Measurements from ENCODE around the gene PMEPA1.
A peak's percentile ranks its signal among the peaks of the same experiment; 100 is the strongest.
"Not testable (repeated sequence)": the region's sequence is repeated elsewhere in the genome, so short reads cannot be mapped to it uniquely, and the experiment has no call there.

Gene PMEPA1

DNA sequence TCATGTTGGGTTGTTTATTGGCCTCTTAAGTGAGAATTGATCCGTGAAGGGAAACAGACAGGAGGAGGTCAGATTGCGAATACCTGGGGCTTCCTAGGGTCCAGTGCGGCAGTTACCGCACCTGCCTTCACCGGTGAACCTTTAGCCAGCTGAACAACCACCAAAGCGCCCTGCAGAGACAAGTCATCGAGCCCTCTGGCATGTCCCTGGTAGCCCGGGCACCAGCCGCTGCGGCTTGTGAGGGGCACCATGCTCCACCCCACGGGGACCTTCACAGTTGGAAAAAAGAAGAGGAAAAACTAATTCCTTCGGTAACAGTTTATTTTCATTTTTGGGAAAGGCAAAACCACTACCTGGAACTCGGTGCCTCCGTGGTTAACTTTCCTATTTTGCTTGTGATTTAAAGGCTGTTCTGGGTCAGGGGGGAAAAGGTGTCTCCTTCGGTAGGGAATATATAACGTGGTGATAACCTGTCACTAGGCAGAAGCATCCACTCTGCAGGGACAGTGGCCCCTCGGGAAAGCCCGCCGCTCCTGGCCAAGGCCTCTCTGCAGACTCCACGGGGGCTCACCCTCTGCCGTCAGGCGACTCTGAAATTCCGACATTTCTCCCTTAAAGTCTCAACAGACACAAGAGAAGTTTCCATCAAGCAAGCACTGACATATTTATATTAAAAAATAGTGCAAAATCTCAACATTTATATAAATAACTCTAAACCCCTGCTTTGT lies 58.9 kb downstream of the PMEPA1 start:
- no peak for DNase-seq (ENCODE audit: low read depth in 3 of 3)

GRCh38 chr20:57650266-57650665 lies 59.5 kb downstream of the PMEPA1 start:
- no peak for DNase-seq (ENCODE audit: low read depth in 3 of 3)

DNA sequence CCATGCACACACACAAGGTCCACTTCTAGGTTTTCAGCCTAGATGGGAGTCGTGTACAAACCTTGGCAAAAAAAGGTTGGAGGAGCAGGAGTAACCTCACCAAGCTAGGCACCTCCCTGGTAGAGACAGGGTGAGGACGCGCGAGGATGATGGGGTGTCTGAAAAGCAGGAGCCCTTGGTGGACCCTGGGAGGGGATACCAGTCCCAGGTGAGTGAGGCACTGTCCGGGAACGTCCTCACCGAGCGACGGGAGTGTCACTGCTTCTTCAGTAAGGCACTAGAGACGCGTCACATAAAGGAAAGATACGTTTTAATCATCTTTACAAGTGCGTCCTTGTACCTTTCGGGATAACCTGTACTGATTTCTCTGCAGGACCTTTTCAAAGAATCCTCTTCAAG lies 60.2 kb downstream of the PMEPA1 start:
- no peak for DNase-seq (ENCODE audit: low read depth in 3 of 3)

- DNase-seq (ENCODE audit: low read depth in 3 of 3) = no peak
Observed at GRCh38 chr20:57648878-57649616, 60.8 kb downstream of the PMEPA1 start.

DNA sequence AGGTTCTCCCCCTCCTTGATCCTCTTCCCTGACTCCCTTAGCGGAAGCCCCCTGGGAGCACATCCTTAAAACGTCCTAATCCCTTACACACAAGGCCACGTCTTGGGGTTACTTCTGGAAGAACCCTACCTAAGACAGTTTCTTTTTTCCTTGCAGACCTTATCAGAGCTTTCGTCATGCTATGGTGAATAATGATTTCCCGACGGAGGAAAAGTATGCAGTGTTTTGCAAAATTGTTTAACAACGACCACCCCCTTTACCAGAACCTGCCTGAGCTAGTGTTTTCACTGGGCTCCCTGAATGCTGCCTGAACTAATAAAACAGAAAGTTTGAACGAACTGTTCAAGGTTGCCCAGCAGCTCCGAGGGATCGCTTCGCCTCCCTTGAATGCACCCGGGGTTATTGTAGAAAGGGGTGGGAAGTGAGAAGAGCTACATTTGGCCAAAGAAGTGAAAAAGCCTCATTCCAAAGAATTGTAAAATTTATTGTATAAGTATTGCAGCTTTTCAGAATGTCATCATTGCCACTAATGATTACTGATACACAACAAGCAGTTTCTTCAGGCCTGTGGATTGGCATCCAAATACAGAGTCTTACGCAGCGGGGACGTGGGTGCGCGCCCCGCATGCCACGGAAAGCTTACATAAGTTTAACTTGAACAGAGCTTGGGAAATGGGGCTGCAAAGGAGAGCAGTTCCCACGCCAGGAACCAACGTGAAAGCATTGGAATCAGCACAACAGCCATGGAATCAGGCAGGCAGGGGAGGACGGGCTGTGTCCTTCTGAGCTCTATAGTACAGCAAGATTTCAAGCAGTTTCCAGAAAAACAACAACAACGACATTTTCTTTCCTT lies 61.7 kb downstream of the PMEPA1 start:
- DNase-seq (ENCODE audit: low read depth in 3 of 3) = no peak

DNA sequence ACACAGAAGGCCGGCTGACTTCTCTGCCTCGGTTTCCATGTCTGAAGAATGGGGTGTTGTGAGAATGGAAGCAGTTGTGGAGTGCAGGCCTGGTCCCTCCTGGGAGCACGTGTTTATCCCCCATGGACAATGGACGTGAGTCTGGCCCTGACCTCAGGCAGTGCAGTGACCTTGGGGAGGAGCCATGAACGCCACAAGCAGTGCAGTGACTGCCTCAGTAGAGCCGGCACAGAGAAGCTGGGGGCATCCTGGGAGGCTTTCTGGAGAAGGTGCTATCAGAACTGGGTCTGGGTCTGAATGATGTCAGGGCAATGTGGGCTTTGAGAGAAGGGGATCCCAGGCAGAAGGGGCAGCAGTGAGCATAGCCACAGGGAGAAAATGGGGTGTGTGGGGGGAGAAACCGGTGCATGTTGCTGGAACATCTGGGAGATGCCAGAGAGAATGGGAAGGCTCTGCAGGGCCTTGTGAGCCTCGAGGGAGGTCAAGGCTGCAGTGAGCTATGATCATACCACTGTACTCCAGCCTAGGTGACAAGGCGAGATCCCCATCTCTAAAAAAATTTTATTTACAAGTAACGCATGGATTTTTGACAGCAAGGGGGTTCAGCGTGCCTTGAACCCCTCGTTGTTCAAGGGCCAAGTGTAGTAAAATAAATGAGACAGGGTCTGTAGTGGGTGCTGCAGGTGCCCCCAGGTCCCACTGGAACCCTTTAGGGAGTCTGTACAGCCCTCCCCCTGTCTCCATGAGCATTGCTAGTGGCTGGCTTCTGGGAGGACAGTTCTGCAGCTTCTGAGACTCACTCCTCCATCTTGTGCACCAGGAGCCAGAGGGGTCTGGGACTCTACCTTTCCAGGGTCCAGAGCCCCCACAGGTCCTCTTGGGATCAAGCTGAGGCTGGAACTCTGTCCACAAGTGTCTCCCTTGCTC lies 62.5 kb downstream of the PMEPA1 start:
- no peak for DNase-seq (ENCODE audit: low read depth in 3 of 3)

DNA sequence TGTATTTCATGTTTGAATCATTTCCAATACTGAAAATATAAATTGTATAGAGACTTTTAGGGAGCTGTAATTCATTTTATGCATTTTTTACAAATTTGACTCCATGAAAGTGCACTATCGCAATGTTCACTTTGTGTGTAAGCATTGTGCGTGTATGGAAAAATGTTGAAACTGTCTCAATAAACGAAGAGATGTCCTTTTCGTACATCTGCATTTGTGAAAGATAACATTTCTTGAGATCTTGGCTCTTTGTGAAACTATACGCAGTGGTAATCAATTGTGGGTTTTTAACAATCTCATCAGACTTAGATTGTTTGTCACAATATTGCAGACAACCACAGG lies 70.9 kb downstream of the PMEPA1 start:
- DNase-seq (ENCODE audit: low read depth in 3 of 3) = no peak

DNA sequence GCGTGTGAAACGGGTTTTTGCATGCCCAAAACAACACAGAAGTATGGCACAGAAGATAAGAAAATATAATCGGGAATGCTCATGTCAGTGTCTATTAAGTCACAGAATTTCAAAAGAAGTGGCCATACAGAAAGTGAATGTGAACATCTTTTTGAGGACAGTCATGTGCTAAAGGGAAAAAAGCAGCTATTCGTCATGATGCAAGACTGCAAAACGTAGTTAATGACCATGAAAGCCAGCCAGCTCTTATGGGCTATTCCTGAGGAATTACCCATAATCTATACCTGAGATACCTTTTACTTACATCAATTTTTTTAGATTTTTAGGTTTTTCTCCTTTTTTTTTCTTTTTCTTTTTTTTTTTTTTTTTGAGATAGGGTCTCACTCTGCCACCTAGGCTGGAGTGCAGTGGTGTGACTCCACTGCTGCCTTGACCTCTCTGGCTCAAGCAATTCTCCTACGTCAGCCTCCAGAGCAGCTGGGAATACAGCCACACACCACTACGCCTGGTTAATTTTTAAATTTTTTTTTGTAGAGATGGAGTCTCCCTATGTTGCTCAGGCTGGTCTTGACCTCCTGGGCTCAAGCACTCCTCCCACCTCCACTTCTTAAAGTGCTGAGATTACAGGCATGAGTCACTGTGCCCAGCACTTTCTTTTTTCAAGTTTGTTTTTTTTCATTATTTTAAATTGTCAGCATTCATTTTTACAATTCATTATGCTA lies 71.5 kb downstream of the PMEPA1 start:
- DNase-seq (ENCODE audit: low read depth in 3 of 3) = no peak

DNA sequence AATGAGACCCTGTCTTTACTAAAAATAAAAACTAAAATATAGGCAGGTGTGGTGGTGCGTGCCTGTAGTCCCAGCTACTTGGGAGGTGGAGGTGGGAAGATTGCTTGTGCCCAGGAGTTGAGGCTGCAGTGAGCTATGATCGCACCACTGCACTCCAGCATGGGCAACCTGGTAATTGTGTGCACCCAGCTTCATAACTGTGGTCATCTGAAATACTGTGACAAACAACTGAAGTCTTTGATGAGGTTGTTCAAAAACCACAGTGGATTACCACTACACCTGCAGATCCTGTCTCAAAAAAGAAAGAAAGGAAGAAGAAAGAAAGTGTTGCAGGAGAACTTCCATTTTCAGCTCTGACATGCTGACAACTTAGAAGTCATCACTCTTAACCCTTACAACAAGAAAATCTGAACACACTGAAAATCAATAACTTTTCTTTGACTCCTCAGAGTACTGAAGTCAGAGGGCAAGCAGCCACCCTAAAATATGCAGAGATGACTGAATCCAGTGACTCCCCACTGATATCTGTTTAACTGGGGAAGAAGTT lies 75.8 kb downstream of the PMEPA1 start:
- no peak for DNase-seq (ENCODE audit: low read depth in 3 of 3)

GRCh38 chr20:57632286-57632685 lies 77.5 kb downstream of the PMEPA1 start:
- DNase-seq (ENCODE audit: low read depth in 3 of 3) = no peak

DNA sequence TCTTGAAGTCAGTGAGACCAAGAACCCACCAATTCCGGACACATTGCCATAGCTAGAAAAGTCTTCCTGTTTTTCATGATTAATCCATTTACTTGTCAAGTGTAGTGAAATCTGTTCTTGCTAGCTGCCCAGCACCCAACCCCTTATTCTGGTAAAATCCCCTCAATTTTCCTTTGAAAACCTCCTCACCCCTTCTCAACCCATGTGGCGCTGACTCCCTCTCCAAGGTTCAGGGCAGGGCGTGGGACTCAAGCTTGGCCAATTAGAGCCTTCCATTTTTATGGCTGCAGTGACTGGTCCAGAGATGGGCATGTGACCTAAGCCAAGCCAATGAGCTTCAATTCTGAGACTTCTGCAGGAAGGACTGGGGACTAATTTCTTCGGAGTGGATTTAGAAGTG lies 79.8 kb downstream of the PMEPA1 start:
- no peak for DNase-seq (ENCODE audit: low read depth in 3 of 3)

GRCh38 chr20:57629491-57629901 lies 80.3 kb downstream of the PMEPA1 start:
- not testable (repeated sequence) for DNase-seq (ENCODE audit: low read depth in 3 of 3)

DNA sequence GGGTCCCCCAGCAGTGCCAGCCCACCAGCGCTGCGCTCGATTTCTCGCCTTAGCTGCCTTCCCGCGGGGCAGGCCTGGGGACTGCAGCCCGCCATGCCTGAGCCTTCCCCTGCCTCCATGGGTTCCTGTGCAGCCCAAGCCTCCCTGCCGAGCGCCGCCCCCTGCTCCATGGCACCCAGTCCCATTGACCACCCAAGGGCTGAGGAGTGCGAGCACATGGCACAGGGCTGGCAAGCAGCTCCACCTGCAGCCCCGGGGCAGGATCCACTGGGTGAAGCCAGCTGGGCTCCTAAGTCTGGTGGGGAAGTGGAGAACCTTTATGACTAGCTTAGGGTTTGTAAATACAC lies 80.9 kb downstream of the PMEPA1 start:
- DNase-seq (ENCODE audit: low read depth in 3 of 3) = not testable (repeated sequence)

- peak in 1 of 3 experiments; percentile 41 for DNase-seq (ENCODE audit: low read depth in 3 of 3)
Observed at GRCh38 chr20:57628047-57628961, 81.5 kb downstream of the PMEPA1 start.

DNA sequence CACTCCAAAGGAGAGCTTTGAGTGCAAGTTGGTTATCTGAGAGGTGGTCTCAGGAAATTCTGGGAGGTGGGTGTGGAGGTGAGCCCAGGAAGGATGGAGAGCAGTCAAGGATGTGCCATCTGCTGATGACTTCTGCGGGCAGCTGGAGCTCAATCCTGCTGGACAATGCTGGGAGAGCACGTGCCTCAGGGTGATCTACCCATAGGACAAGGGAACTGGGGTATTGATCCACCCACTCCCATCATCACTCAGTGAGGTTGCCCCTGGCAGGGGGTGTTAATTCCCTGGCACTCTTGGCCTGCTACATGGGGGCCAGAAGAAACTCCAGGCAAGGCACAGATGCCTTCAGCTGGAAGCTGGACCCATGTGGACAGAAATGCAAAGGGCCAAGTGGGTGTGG lies 82.5 kb downstream of the PMEPA1 start:
- DNase-seq (ENCODE audit: low read depth in 3 of 3) = no peak

- no peak for DNase-seq (ENCODE audit: low read depth in 3 of 3)
Observed at GRCh38 chr20:57625978-57626377, 83.8 kb downstream of the PMEPA1 start.

- no peak for DNase-seq (ENCODE audit: low read depth in 3 of 3)
Observed at GRCh38 chr20:57625181-57625958, 84.4 kb downstream of the PMEPA1 start.

- DNase-seq (ENCODE audit: low read depth in 3 of 3) = no peak
Observed at GRCh38 chr20:57624124-57624523, 85.7 kb downstream of the PMEPA1 start.
